GM12878 (cell line): Measurements from ENCODE around the gene RNF181. TPM values are rescaled to one million over a fixed set of nuclear protein-coding genes. Genes with fewer than 3 reads are reported as not detected.

Experiments used
- ATAC-seq: fragments of 200-7000 bp; cut with Tn5 transposase; 3 replicates; pipeline ENCODE4 v1.9.1; 2020; ENCODE audit warnings: mild to moderate bottlenecking, moderate library complexity
- BruUV-seq: library from RNA; stranded (reverse); fragments of 400-500 nt; replicated peaks from 2 replicates; lab custom pipeline; 2021; lab: Mats Ljungman, UMichigan
- CTCF ChIA-PET: fragments of 300-600 bp; sonication (Branson Sonifier 250); formaldehyde crosslinking; extraction: SDS; loops from one replicate; lab custom pipeline; 2021; ENCODE audit warnings: inconsistent platforms; lab: Yijun Ruan, JAX
- POLR2A ChIA-PET: fragments of 350-600 bp; formaldehyde crosslinking; extraction: SDS; loops from one replicate; lab custom pipeline; 2021; ENCODE audit warnings: inconsistent platforms; lab: Charles Lee
- RAD21 ChIA-PET: fragments of 300-600 bp; sonication (Branson Sonifier 250); formaldehyde crosslinking; loops from one replicate; lab custom pipeline; 2023; ENCODE audit warnings: antibody characterized with exemption; ENCODE audit not compliant: unreplicated experiment; lab: Charles Lee
- SMC1A ChIA-PET: fragments of 300-600 bp; sonication (Branson Sonifier 250); formaldehyde crosslinking; loops from one replicate; lab custom pipeline; 2023; ENCODE audit not compliant: unreplicated experiment, uncharacterized antibody; lab: Charles Lee
- DNase-seq: peaks from one replicate; pipeline ENCODE4 v3.0.0-alpha.2; 2011; ENCODE audit warnings: low read depth, low spot score
- FAIRE-seq: peaks from 3 replicates; lab custom pipeline; 2011; peaks lifted over from hg19 to GRCh38; lab: Jason Lieb, UNC
- H2AFZ ChIP-seq: 2 replicates; pipeline ENCODE4 v1.6.0; 2011; ENCODE audit warnings: low read depth, low read length, control low read depth; ENCODE audit not compliant: control insufficient read depth
- H3K27ac ChIP-seq: 2 replicates; pipeline ENCODE4 v1.5.1; 2011; ENCODE audit warnings: control low read depth; ENCODE audit not compliant: control insufficient read depth, insufficient read depth
- H3K27me3 ChIP-seq, 2 experiments: replicated peaks in 1 of 2; 2 replicates each; pipeline versions ENCODE4 v1.6.0 to v1.6.1; 2011; ENCODE audit warnings: low read length in 1 of 2; ENCODE audit not compliant: control insufficient read depth in 2 of 2, insufficient read depth in 2 of 2
- H3K36me3 ChIP-seq, 2 experiments: 2 replicates each; pipeline ENCODE4 v1.5.1; 2011; ENCODE audit warnings: low read length in 1 of 2; ENCODE audit not compliant: control insufficient read depth in 2 of 2, insufficient read depth in 2 of 2
- H3K4me1 ChIP-seq: 2 replicates; pipeline ENCODE4 v1.6.1; 2011; ENCODE audit warnings: mild to moderate bottlenecking, low read length, moderate library complexity, mixed read lengths; ENCODE audit not compliant: control insufficient read depth, insufficient read depth
- H3K4me2 ChIP-seq: 2 replicates; pipeline ENCODE4 v1.6.0; 2011; ENCODE audit warnings: control low read depth; ENCODE audit not compliant: control insufficient read depth, insufficient read depth
- H3K4me3 ChIP-seq: fragments of 200-600 bp; sonication (generic); 2 replicates; pipeline ENCODE4 v1.5.1; 2016
- H3K79me2 ChIP-seq: 2 replicates; pipeline ENCODE4 v1.6.0; 2011; ENCODE audit warnings: low read length; ENCODE audit not compliant: control insufficient read depth, insufficient read depth
- H3K9ac ChIP-seq: 2 replicates; pipeline ENCODE4 v1.8.0; 2011; ENCODE audit warnings: low read length, control low read depth, mixed read lengths; ENCODE audit not compliant: control insufficient read depth, insufficient read depth
- H3K9me3 ChIP-seq: replicated peaks from 3 replicates; pipeline ENCODE4 v1.5.1; 2011; ENCODE audit warnings: mild to moderate bottlenecking, low read length; ENCODE audit not compliant: control insufficient read depth, insufficient read depth
- H4K20me1 ChIP-seq: 2 replicates; pipeline ENCODE4 v1.6.0; 2011; ENCODE audit not compliant: control insufficient read depth, insufficient read depth
- ATF7 ChIP-seq: fragments of 450-650 bp; IDR thresholded peaks from 2 replicates; pipeline ENCODE4 v1.6.1; 2016; ENCODE audit warnings: low read depth, mild to moderate bottlenecking
- BHLHE40 ChIP-seq, 2 experiments: fragments of 450-650 bp in 1 of 2; IDR thresholded peaks; 2 replicates each; pipeline ENCODE4 v1.6.1; 2011 to 2017; ENCODE audit warnings: low read depth in 2 of 2, borderline replicate concordance in 1 of 2, improper control_type of control experiment in 1 of 2, low read length in 1 of 2, mild to moderate bottlenecking in 1 of 2
- CBX3 ChIP-seq: fragments of 200-600 bp; sonication (generic); IDR thresholded peaks from 2 replicates; pipeline ENCODE4 v1.6.1; 2016; ENCODE audit warnings: low read depth, borderline replicate concordance
- CHD2 ChIP-seq: IDR thresholded peaks from 2 replicates; pipeline ENCODE4 v1.6.1; 2011; ENCODE audit warnings: low read depth, low read length, improper control_type of control experiment, borderline replicate concordance
- EED ChIP-seq: sonication (generic); IDR thresholded peaks from 2 replicates; pipeline ENCODE4 v1.6.1; 2016; ENCODE audit warnings: antibody characterized with exemption, low read depth
- MYC ChIP-seq: IDR thresholded peaks from 2 replicates; pipeline ENCODE4 v1.6.1; 2011; ENCODE audit warnings: mild to moderate bottlenecking, low read length, moderate library complexity, inconsistent platforms; ENCODE audit not compliant: insufficient read depth, insufficient replicate concordance, insufficient read length, severe bottlenecking
- NFXL1 ChIP-seq: fragments of 450-650 bp; IDR thresholded peaks from 2 replicates; pipeline ENCODE4 v1.6.1; 2017; ENCODE audit warnings: antibody characterized with exemption, mild to moderate bottlenecking, borderline replicate concordance
- NFYA ChIP-seq: IDR thresholded peaks from 2 replicates; pipeline ENCODE4 v1.6.1; 2011; ENCODE audit warnings: low read depth, mild to moderate bottlenecking, low read length, improper control_type of control experiment, borderline replicate concordance
- NFYB ChIP-seq: IDR thresholded peaks from 2 replicates; pipeline ENCODE4 v1.6.1; 2011; ENCODE audit warnings: low read depth, mild to moderate bottlenecking, low read length, improper control_type of control experiment, moderate library complexity; ENCODE audit not compliant: insufficient read depth
- NR2C2 ChIP-seq: IDR thresholded peaks from 2 replicates; pipeline ENCODE4 v1.6.1; 2011; ENCODE audit warnings: borderline replicate concordance, low read depth; ENCODE audit not compliant: control insufficient read depth, insufficient read length
- TBL1XR1 ChIP-seq: IDR thresholded peaks from 2 replicates; pipeline ENCODE4 v1.6.1; 2012; ENCODE audit warnings: low read depth, low read length, improper control_type of control experiment
- ZNF384 ChIP-seq: IDR thresholded peaks from 2 replicates; pipeline ENCODE4 v1.6.1; 2012; ENCODE audit warnings: low read depth, mild to moderate bottlenecking, low read length, improper control_type of control experiment, borderline replicate concordance
- WGBS: methylation state at CpG from one replicate; pipeline ENCODE4 v1.1.6; 2016; ENCODE audit warnings: low lambda C conversion rate; ENCODE audit not compliant: insufficient replicate concordance, insufficient coverage; ENCODE audit errors: missing lambda C conversion rate; 5-methylcytosine and 5-hydroxymethylcytosine counted together
- in situ Hi-C: fragments of 300-500 bp; cut with MboI; formaldehyde crosslinking; loops from 9 replicates; pipeline ENCODE4 v1.14.3; 2018; ENCODE audit warnings: mixed read lengths
- intact Hi-C: fragments of 100-400 bp; cut with micrococcal nuclease; formaldehyde crosslinking; loops from one replicate; pipeline ENCODE4 v1.14.2; 2022; ENCODE audit not compliant: unreplicated experiment
- polyA plus RNA-seq, 11 experiments: library from polyadenylated mRNA; depleted of rRNA in 4 of 11; unstranded in 6 of 11; stranded (reverse) in 5 of 11; fragments of >200 nt; fragmentation: Nextera tagmentation in 4 of 11; fragmentation: Illumina TruSeq in 1 of 11; extraction: Ambion mirVana in 4 of 11; extraction: Trizol in 1 of 11; gene quantifications; 1 replicate in 1 of 11; 2 replicates in 10 of 11; pipeline versions ENCODE4 v1.2.1 to v1.2.3, GENCODE V29; 2011 to 2016; ENCODE audit warnings: inconsistent platforms in 2 of 11, missing spikeins in 2 of 11, low read depth in 1 of 11
- total RNA-seq, 4 experiments: library from RNA; depleted of rRNA in 3 of 4; stranded (reverse); fragments of >200 nt in 3 of 4; fragmentation: Illumina TruSeq in 1 of 4; extraction: Trizol in 1 of 4; gene quantifications; 2 replicates each; pipeline versions ENCODE4 v1.2.1 to v1.2.3, GENCODE V29; 2013 to 2021
- TF ChIP-seq, protein P1 (sequence below): IDR thresholded peaks from 2 replicates; pipeline ENCODE4 v1.6.1; 2012; ENCODE audit warnings: low read depth, low read length, improper control_type of control experiment
- TF ChIP-seq, protein P2 (sequence below): fragments of 450-650 bp; formaldehyde crosslinking; IDR thresholded peaks from 2 replicates; pipeline ENCODE4 v1.4.0; 2020; ENCODE audit warnings: mild to moderate bottlenecking, moderate library complexity
- TF ChIP-seq, protein P3 (sequence below): fragments of 150-350 bp; IDR thresholded peaks from 2 replicates; pipeline ENCODE4 v1.6.1; 2014; ENCODE audit warnings: mild to moderate bottlenecking, low read depth, low read length

Gene RNF181
- total and polyA plus RNA-seq, 10 of the 15 experiments (the other 5 are each of a cell fraction or from before 2014, with no cell fraction given) = 101 to 409 (median 213) TPM

DNA sequence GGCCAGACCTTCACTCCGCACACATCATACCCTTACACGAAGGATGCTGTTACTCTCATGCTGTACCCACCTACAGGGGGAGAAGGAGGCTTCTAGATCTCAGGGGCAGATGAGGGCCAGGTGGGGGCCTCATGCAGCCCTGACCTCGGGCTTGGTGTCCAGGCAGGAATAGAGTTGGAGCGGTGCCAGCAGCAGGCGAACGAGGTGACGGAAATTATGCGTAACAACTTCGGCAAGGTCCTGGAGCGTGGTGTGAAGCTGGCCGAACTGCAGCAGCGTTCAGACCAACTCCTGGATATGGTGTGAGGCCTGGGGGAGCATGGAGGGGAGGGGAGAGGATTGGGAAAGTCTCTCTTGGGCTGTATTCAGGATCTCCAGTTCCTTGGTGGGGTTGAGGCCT, 4.0 kb upstream of the RNF181 start:
- no peak overlapping the region for H2AFZ ChIP-seq
- RAD21 ChIA-PET = no interaction called here
- POLR2A ChIA-PET = interaction anchor here (1.4 kb wide), 1 partner anchor 14 kb away, joined by 8 read pairs; the partner anchor contains the start of gene VAMP8
- no TSS peak for BruUV-seq
- H3K4me2 ChIP-seq = no peak overlapping the region
- no peaks in the 10 kb centered on the region for H3K27me3 ChIP-seq
- H3K4me1 ChIP-seq = peaks cover 6% of the 10 kb centered on the region
- CTCF ChIA-PET = no interaction called here
- H3K4me3 ChIP-seq = no peak overlapping the region
- no peaks in the 10 kb centered on the region for H3K9me3 ChIP-seq
- SMC1A ChIA-PET = interaction anchor here (1.4 kb wide), 1 partner anchor 25 kb away, joined by 3 read pairs; no protein-coding TSS in a partner anchor
- ATAC-seq (no peak), DNase-seq (no peak), FAIRE-seq (no peak)
- no peak overlapping the region for H3K9ac ChIP-seq
- peaks cover 20% of the 10 kb centered on the region for H3K79me2 ChIP-seq
- H4K20me1 ChIP-seq = no peaks in the 10 kb centered on the region
- no peaks in the 10 kb centered on the region for H3K36me3 ChIP-seq
- whole genome bisulfite sequencing = 78% methylated on average over 12 of the region's 12 CpGs
- no peak overlapping the region for H3K27ac ChIP-seq
- in situ Hi-C loops (no loop called here), intact Hi-C loops (no loop called here)
- no peak for TF ChIP-seq BHLHE40 (IDR thresholded peaks at IDR 0.05; ENCODE audit: borderline replicate concordance in 1 of 2, low read depth in 2 of 2, low read length in 1 of 2)
- TF ChIP-seq, protein P1, sequence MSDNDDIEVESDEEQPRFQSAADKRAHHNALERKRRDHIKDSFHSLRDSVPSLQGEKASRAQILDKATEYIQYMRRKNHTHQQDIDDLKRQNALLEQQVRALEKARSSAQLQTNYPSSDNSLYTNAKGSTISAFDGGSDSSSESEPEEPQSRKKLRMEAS = no peak
- no peak for TF ChIP-seq TBL1XR1
- no peak for TF ChIP-seq MYC
- TF ChIP-seq, protein P2, sequence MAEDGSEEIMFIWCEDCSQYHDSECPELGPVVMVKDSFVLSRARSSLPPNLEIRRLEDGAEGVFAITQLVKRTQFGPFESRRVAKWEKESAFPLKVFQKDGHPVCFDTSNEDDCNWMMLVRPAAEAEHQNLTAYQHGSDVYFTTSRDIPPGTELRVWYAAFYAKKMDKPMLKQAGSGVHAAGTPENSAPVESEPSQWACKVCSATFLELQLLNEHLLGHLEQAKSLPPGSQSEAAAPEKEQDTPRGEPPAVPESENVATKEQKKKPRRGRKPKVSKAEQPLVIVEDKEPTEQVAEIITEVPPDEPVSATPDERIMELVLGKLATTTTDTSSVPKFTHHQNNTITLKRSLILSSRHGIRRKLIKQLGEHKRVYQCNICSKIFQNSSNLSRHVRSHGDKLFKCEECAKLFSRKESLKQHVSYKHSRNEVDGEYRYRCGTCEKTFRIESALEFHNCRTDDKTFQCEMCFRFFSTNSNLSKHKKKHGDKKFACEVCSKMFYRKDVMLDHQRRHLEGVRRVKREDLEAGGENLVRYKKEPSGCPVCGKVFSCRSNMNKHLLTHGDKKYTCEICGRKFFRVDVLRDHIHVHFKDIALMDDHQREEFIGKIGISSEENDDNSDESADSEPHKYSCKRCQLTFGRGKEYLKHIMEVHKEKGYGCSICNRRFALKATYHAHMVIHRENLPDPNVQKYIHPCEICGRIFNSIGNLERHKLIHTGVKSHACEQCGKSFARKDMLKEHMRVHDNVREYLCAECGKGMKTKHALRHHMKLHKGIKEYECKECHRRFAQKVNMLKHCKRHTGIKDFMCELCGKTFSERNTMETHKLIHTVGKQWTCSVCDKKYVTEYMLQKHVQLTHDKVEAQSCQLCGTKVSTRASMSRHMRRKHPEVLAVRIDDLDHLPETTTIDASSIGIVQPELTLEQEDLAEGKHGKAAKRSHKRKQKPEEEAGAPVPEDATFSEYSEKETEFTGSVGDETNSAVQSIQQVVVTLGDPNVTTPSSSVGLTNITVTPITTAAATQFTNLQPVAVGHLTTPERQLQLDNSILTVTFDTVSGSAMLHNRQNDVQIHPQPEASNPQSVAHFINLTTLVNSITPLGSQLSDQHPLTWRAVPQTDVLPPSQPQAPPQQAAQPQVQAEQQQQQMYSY = no peak
- TF ChIP-seq NFXL1 = no peak
- no peak for TF ChIP-seq ZNF384
- TF ChIP-seq EED = no peak
- TF ChIP-seq NFYB = no peak
- TF ChIP-seq CBX3 = no peak
- TF ChIP-seq NR2C2 = no peak
- TF ChIP-seq, protein P3, sequence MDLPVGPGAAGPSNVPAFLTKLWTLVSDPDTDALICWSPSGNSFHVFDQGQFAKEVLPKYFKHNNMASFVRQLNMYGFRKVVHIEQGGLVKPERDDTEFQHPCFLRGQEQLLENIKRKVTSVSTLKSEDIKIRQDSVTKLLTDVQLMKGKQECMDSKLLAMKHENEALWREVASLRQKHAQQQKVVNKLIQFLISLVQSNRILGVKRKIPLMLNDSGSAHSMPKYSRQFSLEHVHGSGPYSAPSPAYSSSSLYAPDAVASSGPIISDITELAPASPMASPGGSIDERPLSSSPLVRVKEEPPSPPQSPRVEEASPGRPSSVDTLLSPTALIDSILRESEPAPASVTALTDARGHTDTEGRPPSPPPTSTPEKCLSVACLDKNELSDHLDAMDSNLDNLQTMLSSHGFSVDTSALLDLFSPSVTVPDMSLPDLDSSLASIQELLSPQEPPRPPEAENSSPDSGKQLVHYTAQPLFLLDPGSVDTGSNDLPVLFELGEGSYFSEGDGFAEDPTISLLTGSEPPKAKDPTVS = no peak
- no peak for TF ChIP-seq NFYA
- no peak for TF ChIP-seq ATF7
- TF ChIP-seq CHD2 = no peak
